GM23338 (cell line): ENCODE data around the gene HTN3. TPM values are rescaled to one million over a fixed set of nuclear protein-coding genes. Genes with fewer than 3 reads are reported as not detected.

Source experiments
- ATAC-seq: fragments of 200-7000 bp; cut with Tn5 transposase; 3 replicates; pipeline ENCODE4 v1.9.1; 2020
- DNase-seq: peaks from one replicate; pipeline ENCODE4 v3.0.0-alpha.2; 2015; ENCODE audit warnings: low spot score
- H2AFZ ChIP-seq: fragments of 200-600 bp; sonication (generic); 2 replicates; pipeline ENCODE4 v1.8.0; 2016; ENCODE audit warnings: antibody characterized with exemption, mild to moderate bottlenecking, moderate library complexity
- H3F3A ChIP-seq: fragments of 200-600 bp; sonication (generic); replicated peaks from 2 replicates; pipeline ENCODE4 v1.8.0; 2017; ENCODE audit warnings: antibody characterized with exemption, mixed run types, low read depth
- H3K27ac ChIP-seq: fragments of 200-600 bp; sonication (generic); 2 replicates; pipeline ENCODE4 v1.6.1; 2016; ENCODE audit warnings: low read depth
- H3K27me3 ChIP-seq: fragments of 200-600 bp; sonication (generic); 2 replicates; pipeline ENCODE4 v1.8.0; 2016; ENCODE audit warnings: mild to moderate bottlenecking, mixed run types, moderate library complexity; ENCODE audit not compliant: insufficient read depth
- H3K36me3 ChIP-seq: fragments of 200-600 bp; sonication (generic); 2 replicates; pipeline ENCODE4 v1.8.0; 2016; ENCODE audit warnings: mild to moderate bottlenecking; ENCODE audit not compliant: insufficient read depth
- H3K4me1 ChIP-seq: fragments of 200-600 bp; sonication (generic); 2 replicates; pipeline ENCODE4 v1.8.0; 2016; ENCODE audit warnings: mild to moderate bottlenecking, moderate library complexity; ENCODE audit not compliant: insufficient read depth
- H3K4me2 ChIP-seq: fragments of 200-600 bp; sonication (generic); 2 replicates; pipeline ENCODE4 v1.7.1; 2017; ENCODE audit warnings: mixed run types
- H3K4me3 ChIP-seq: fragments of 200-600 bp; sonication (generic); 2 replicates; pipeline ENCODE4 v1.6.1; 2016; ENCODE audit warnings: mixed run types
- H3K79me2 ChIP-seq: fragments of 200-600 bp; sonication (generic); replicated peaks from 2 replicates; pipeline ENCODE4 v1.8.0; 2017; ENCODE audit warnings: mild to moderate bottlenecking; ENCODE audit not compliant: insufficient read depth
- H3K9me2 ChIP-seq: fragments of 200-600 bp; sonication (generic); 2 replicates; pipeline ENCODE4 v1.8.0; 2017; ENCODE audit not compliant: insufficient read depth
- H4K20me1 ChIP-seq: fragments of 200-600 bp; sonication (generic); replicated peaks from 2 replicates; pipeline ENCODE4 v1.8.0; 2017; ENCODE audit warnings: mild to moderate bottlenecking; ENCODE audit not compliant: insufficient read depth
- H3K27ac Mint-ChIP-seq: 2 replicates; pipeline ENCODE4 v1.8.0; 2020; ENCODE audit warnings: inconsistent platforms, mild to moderate bottlenecking, moderate library complexity, mixed read lengths
- H3K27me3 Mint-ChIP-seq: 3 replicates; pipeline ENCODE4 v1.8.0; 2022; ENCODE audit warnings: low read depth, mild to moderate bottlenecking, moderate library complexity, mixed read lengths, inconsistent platforms; ENCODE audit not compliant: insufficient read depth, poor library complexity
- H3K36me3 Mint-ChIP-seq: 3 replicates; pipeline ENCODE4 v1.8.0; 2021; ENCODE audit warnings: low read depth, mild to moderate bottlenecking, inconsistent platforms, moderate library complexity, mixed read lengths
- H3K4me1 Mint-ChIP-seq: 3 replicates; pipeline ENCODE4 v1.8.0; 2020; ENCODE audit warnings: mild to moderate bottlenecking, inconsistent platforms, mixed read lengths
- H3K4me3 Mint-ChIP-seq: 3 replicates; pipeline ENCODE4 v1.8.0; 2021; ENCODE audit warnings: moderate library complexity, mild to moderate bottlenecking, inconsistent platforms, mixed read lengths
- H3K9me3 Mint-ChIP-seq: 3 replicates; pipeline ENCODE4 v1.8.0; 2020; ENCODE audit warnings: moderate library complexity, mild to moderate bottlenecking, inconsistent platforms, mixed read lengths
- CREB1 ChIP-seq: fragments of 250-450 bp; sonication (Bioruptor Pico); IDR thresholded peaks from 2 replicates; pipeline ENCODE4 v1.5.0; 2020; ENCODE audit warnings: low read depth, mild to moderate bottlenecking, moderate library complexity
- CTCF ChIP-seq, 2 experiments: fragments of 200-600 bp in 1 of 2; sonication (generic) in 1 of 2; conservative IDR thresholded peaks; 2 replicates each; pipeline versions ENCODE4 v1.5.1 to v1.6.1; 2016 to 2017; ENCODE audit warnings: antibody characterized with exemption in 2 of 2, low read depth in 2 of 2, mild to moderate bottlenecking in 2 of 2, moderate library complexity in 1 of 2
- ETS1 ChIP-seq: IDR thresholded peaks from 2 replicates; pipeline ENCODE4 v1.6.1; 2016; ENCODE audit warnings: antibody characterized with exemption
- EZH2 ChIP-seq: fragments of 200-600 bp; sonication (generic); IDR thresholded peaks from one replicate; pipeline ENCODE4 v1.8.0; 2017; ENCODE audit warnings: antibody characterized with exemption, mild to moderate bottlenecking, low read depth; ENCODE audit not compliant: unreplicated experiment
- EZH2phosphoT487 ChIP-seq: fragments of 200-600 bp; sonication (generic); IDR thresholded peaks from one replicate; pipeline ENCODE4 v1.8.1; 2018; ENCODE audit warnings: antibody characterized with exemption; ENCODE audit not compliant: unreplicated experiment
- JUNB ChIP-seq: IDR thresholded peaks from one replicate; pipeline ENCODE4 v1.6.1; 2016; ENCODE audit warnings: antibody characterized with exemption; ENCODE audit not compliant: unreplicated experiment
- NANOG ChIP-seq: IDR thresholded peaks from 2 replicates; pipeline ENCODE4 v1.6.1; 2016; ENCODE audit warnings: antibody characterized with exemption, borderline replicate concordance
- POLR2AphosphoS5 ChIP-seq: IDR thresholded peaks from 2 replicates; pipeline ENCODE4 v1.6.1; 2016; ENCODE audit warnings: antibody characterized with exemption, low read depth
- REST ChIP-seq: IDR thresholded peaks from one replicate; pipeline ENCODE4 v1.6.1; 2018; ENCODE audit warnings: antibody characterized with exemption; ENCODE audit not compliant: unreplicated experiment
- STAT1 ChIP-seq: IDR thresholded peaks from one replicate; pipeline ENCODE4 v1.6.1; 2016; ENCODE audit warnings: antibody characterized with exemption; ENCODE audit not compliant: unreplicated experiment
- ZNF114 ChIP-seq: fragments of 250-450 bp; sonication (Bioruptor Pico); IDR thresholded peaks from 2 replicates; pipeline ENCODE4 v1.5.0; 2020; ENCODE audit warnings: mild to moderate bottlenecking, moderate library complexity
- ZNF331 ChIP-seq: fragments of 250-450 bp; sonication (Bioruptor Pico); IDR thresholded peaks from 2 replicates; pipeline ENCODE4 v1.5.0; 2020; ENCODE audit warnings: low read depth, mild to moderate bottlenecking, moderate library complexity
- ZNF462 ChIP-seq: fragments of 250-450 bp; sonication (Bioruptor Pico); IDR thresholded peaks from 2 replicates; pipeline ENCODE4 v1.5.0; 2020; ENCODE audit warnings: mild to moderate bottlenecking, moderate library complexity
- polyA plus RNA-seq: library from polyadenylated mRNA; unstranded; fragments of >200 nt; fragmentation: Nextera tagmentation; extraction: Ambion mirVana; gene quantifications from 2 replicates; pipeline ENCODE4 v1.2.1, GENCODE V29; 2016
- total RNA-seq: library from RNA; depleted of rRNA; stranded (reverse); fragments of >200 nt; shearing (Covaris generic); gene quantifications from 2 replicates; pipeline ENCODE4 v1.2.3, GENCODE V29; 2014

Gene HTN3
- total and polyA plus RNA-seq, 2 experiments from 2014 or later, result not detected

- no peaks in the 10 kb centered on the region for H3F3A ChIP-seq
- ATAC-seq (no peak), DNase-seq (no peak)
- H2AFZ ChIP-seq, result peak overlapping the region; percentile 8; the same call in 1 of the 2 replicates
- H3K27me3 ChIP-seq, result no peaks in the 10 kb centered on the region
- no peak overlapping the region for H3K4me2 ChIP-seq
- H3K27ac ChIP-seq, result no peak overlapping the region
- H3K27ac Mint-ChIP-seq, result peak overlapping the region; percentile 57
- peaks cover 2% of the 10 kb centered on the region; the same call in 1 of the 3 replicates for H3K36me3 Mint-ChIP-seq
- no peaks in the 10 kb centered on the region; the same call in 1 of the 2 replicates for H3K9me2 ChIP-seq
- TF ChIP-seq EZH2, result no peak
- TF ChIP-seq ETS1, result no peak
- TF ChIP-seq REST, result no peak
- no peak for TF ChIP-seq EZH2phosphoT487
- no peak for TF ChIP-seq JUNB
- TF ChIP-seq ZNF114, result no peak
- no peak for TF ChIP-seq NANOG
- no peak for TF ChIP-seq CREB1 (CRISPR knock-in tag)
- no peak for TF ChIP-seq ZNF331 (CRISPR knock-in tag)
- TF ChIP-seq STAT1, result no peak
- TF ChIP-seq ZNF462 (CRISPR knock-in tag), result no peak
- TF ChIP-seq POLR2AphosphoS5, result no peak
- TF ChIP-seq CTCF (conservative IDR thresholded peaks at IDR 0.05; ENCODE audit: low read depth in 2 of 2), result no peak
- H3K4me3 Mint-ChIP-seq, result no peak overlapping the region
- H3K36me3 ChIP-seq, result no peaks in the 10 kb centered on the region
- H4K20me1 ChIP-seq, result no peaks in the 10 kb centered on the region
- no peaks in the 10 kb centered on the region; the same call in 1 of the 2 replicates for H3K4me1 ChIP-seq
- H3K4me1 Mint-ChIP-seq, result peaks cover 8% of the 10 kb centered on the region; the same call in 2 of the 3 replicates
- H3K79me2 ChIP-seq, result no peaks in the 10 kb centered on the region
- H3K9me3 Mint-ChIP-seq, result peaks cover 13% of the 10 kb centered on the region
- H3K27me3 Mint-ChIP-seq, result no peaks in the 10 kb centered on the region
- H3K4me3 ChIP-seq, result no peak overlapping the region
Observed at GRCh38 chr4:70059149-70059548, 30.9 kb downstream of the HTN3 start.
